Measurements from ENCODE around the gene EDIL3.

Gene EDIL3

DNA sequence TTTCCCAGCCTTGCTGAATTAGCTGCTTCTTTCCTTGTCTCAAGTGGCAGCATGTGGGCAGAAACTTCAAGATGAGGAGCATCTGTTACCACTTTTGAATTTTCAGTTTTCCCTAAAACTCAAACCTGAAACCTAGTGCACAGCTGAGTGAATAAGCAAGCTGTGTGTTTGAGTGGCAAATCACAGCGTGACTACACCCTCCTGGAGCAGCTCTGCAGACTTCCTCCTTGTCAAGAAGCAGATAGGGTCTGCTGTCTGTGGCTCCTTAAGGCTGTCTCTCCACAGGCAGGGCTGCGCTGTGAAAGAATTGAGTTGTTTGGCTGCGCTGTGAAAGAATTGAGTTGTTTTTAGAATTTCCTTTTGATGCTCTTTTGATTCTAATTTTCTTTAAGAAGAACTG is 484.4 kb downstream of the EDIL3 start:
- DNase-seq (ENCODE audit: low read depth) = no peak

DNA sequence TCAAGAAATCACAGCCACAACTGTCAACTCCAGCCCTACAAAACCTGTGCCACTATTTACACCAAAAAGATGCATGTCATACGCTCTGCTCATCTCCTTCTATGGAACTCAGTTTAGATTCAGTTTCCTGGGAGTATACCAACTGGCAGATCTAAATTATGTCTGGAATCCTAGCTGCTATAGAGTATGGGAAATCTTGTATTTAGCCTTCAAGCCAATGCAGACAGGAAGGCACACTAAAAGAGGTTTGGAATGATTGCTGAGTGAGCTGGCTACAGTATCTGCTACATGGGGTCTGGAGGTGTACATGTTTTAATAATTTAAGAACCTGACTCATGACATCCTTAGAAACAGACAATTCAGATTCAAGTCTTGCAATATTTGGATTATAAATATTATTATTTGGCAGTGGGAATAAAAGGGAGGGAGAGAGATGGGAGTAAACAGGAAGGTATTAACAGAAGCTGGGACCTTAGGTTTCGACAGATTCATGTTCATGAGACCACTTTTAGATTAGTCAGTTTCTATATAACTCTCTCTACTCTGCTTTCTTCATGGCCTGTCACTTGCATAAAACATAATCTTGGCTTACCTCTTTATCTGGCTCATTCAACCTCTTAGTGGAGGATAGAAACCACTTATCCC is 485.2 kb downstream of the EDIL3 start:
- no peak for DNase-seq (ENCODE audit: low read depth)

DNA sequence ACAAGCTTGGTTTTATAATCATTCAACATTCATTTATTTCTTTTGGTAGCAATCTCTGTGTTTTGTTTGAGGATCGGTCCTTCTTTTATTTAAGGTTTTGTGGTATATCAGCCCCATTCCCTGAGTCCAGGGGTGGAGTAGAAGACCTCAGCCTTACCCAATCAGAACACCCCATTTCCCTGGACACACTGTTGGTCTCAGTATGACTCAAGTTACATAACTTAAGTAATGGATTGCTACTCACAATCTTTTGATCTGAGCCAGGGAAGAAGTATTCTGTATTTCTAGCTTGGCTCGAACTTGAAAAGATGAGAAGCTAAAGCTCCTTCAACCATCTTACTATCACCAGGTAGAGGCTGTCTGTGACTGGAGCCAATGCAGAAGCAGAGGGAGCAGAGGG is 488.8 kb downstream of the EDIL3 start:
- no peak for DNase-seq (ENCODE audit: low read depth)

DNA sequence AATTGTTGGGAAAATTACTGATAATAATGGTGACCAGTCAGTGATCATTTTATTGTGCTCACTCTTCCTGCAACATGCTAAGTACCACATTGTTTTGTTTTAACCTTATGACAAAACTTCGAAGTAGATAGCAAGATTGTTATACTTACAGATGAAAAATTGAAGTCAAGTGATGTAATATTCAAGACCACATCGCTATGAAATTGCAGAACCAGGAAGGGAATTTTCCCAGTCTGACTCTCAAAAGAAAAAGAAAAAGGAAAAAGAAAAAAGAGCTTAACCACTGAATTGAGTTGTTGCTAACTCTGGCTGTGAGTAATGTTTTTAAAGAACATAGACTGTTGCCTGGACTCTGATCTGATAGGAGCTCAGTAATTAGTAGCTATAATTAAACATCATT is 493.4 kb downstream of the EDIL3 start:
- DNase-seq (ENCODE audit: low read depth) = no peak

Measured in GM04504 (cell line).